Liver (tissue), 9 donors: ENCODE results near the gene PITHD1. TPM values are rescaled to one million over a fixed set of nuclear protein-coding genes. Genes with fewer than 3 reads are reported as not detected.

Source experiments
- DNase-seq: peaks from one replicate; pipeline ENCODE4 v3.0.0-alpha.2; 2017; ENCODE audit warnings: low spot score
- H3K27ac ChIP-seq, 2 donors: one replicate each; pipeline ENCODE4 v1.7.0; 2013; ENCODE audit warnings: inconsistent platforms in 2 of 2, low read length in 2 of 2, control low read depth in 1 of 2, low read depth in 1 of 2, mild to moderate bottlenecking in 1 of 2
- H3K27me3 ChIP-seq, 4 donors: one replicate each; pipeline versions ENCODE4 v1.6.1 to v1.7.0; 2013; ENCODE audit warnings: low read length in 3 of 4, inconsistent platforms in 1 of 4, mild to moderate bottlenecking in 1 of 4, moderate library complexity in 1 of 4; ENCODE audit not compliant: control insufficient read depth in 4 of 4, insufficient read depth in 4 of 4
- H3K36me3 ChIP-seq, 4 donors: one replicate each; pipeline versions ENCODE4 v1.6.1 to v1.7.0; 2013; ENCODE audit warnings: low read length in 3 of 4, mild to moderate bottlenecking in 3 of 4, low read depth in 1 of 4, moderate library complexity in 1 of 4; ENCODE audit not compliant: control insufficient read depth in 4 of 4, insufficient read depth in 3 of 4
- H3K4me1 ChIP-seq, 4 donors: one replicate each; pipeline versions ENCODE4 v1.6.1 to v1.7.0; 2013; ENCODE audit warnings: low read length in 3 of 4, mild to moderate bottlenecking in 3 of 4, moderate library complexity in 1 of 4; ENCODE audit not compliant: control insufficient read depth in 4 of 4, insufficient read depth in 4 of 4
- H3K4me3 ChIP-seq, 3 donors: one replicate each; pipeline versions ENCODE4 v1.6.1 to v1.7.0; 2013; ENCODE audit warnings: low read length in 3 of 3, control low read depth in 1 of 3, low read depth in 1 of 3, mild to moderate bottlenecking in 1 of 3
- H3K9ac ChIP-seq, 2 donors: one replicate each; pipeline ENCODE4 v1.7.0; 2013; ENCODE audit warnings: low read length in 2 of 2, mild to moderate bottlenecking in 2 of 2, moderate library complexity in 2 of 2, control low read depth in 1 of 2, low read depth in 1 of 2
- H3K9me3 ChIP-seq, 4 donors: one replicate each; pipeline versions ENCODE4 v1.6.1 to v1.7.0; 2013; ENCODE audit warnings: low read length in 3 of 4; ENCODE audit not compliant: control insufficient read depth in 4 of 4
- EGR1 ChIP-seq, 2 donors: IDR thresholded peaks; 2 replicates each; pipeline ENCODE4 v1.6.1; 2016 to 2018; ENCODE audit warnings: antibody characterized with exemption in 2 of 2, low read depth in 2 of 2
- FOXA1 ChIP-seq: IDR thresholded peaks from 2 replicates; pipeline ENCODE4 v1.6.1; 2016; ENCODE audit warnings: antibody characterized with exemption
- FOXA2 ChIP-seq: IDR thresholded peaks from 2 replicates; pipeline ENCODE4 v1.6.1; 2016; ENCODE audit warnings: antibody characterized with exemption
- GABPA ChIP-seq, 2 donors: IDR thresholded peaks in 1 of 2; conservative IDR thresholded peaks in 1 of 2; 2 replicates each; pipeline ENCODE4 v1.6.1; 2016; ENCODE audit warnings: antibody characterized with exemption in 2 of 2, mild to moderate bottlenecking in 1 of 2, moderate library complexity in 1 of 2
- HNF4A ChIP-seq, 2 donors: conservative IDR thresholded peaks; 2 replicates each; pipeline ENCODE4 v1.6.1; 2016; ENCODE audit warnings: antibody characterized with exemption in 2 of 2, mild to moderate bottlenecking in 2 of 2
- HNF4G ChIP-seq: IDR thresholded peaks from 2 replicates; pipeline ENCODE4 v1.6.1; 2016; ENCODE audit warnings: antibody characterized with exemption
- JUND ChIP-seq, 2 donors: IDR thresholded peaks; 2 replicates each; pipeline ENCODE4 v1.6.1; 2016; ENCODE audit warnings: antibody characterized with exemption in 2 of 2
- NR2F2 ChIP-seq: IDR thresholded peaks from 2 replicates; pipeline ENCODE4 v1.6.1; 2016; ENCODE audit warnings: antibody characterized with exemption
- RAD21 ChIP-seq, 2 donors: IDR thresholded peaks; 2 replicates each; pipeline ENCODE4 v1.6.1; 2016; ENCODE audit warnings: antibody characterized with exemption in 2 of 2, mild to moderate bottlenecking in 2 of 2
- RXRA ChIP-seq, 2 donors: IDR thresholded peaks; 2 replicates each; pipeline ENCODE4 v1.6.1; 2017 to 2018; ENCODE audit warnings: antibody characterized with exemption in 2 of 2, mild to moderate bottlenecking in 1 of 2
- SP1 ChIP-seq: IDR thresholded peaks from 2 replicates; pipeline ENCODE4 v1.6.1; 2018; ENCODE audit warnings: antibody characterized with exemption, mild to moderate bottlenecking
- YY1 ChIP-seq: IDR thresholded peaks from 2 replicates; pipeline ENCODE4 v1.6.1; 2016; ENCODE audit warnings: antibody characterized with exemption, mild to moderate bottlenecking
- WGBS: extraction: QIAGEN DNeasy Blood & Tissue Kit; methylation state at CpG from one replicate; pipeline ENCODE4 v1.1.7; 2013; 5-methylcytosine and 5-hydroxymethylcytosine counted together
- polyA plus RNA-seq, 2 donors: library from polyadenylated mRNA; stranded (reverse) in 1 of 2; unstranded in 1 of 2; fragments of 200-250 nt in 1 of 2; fragments of >200 nt in 1 of 2; fragmentation: Nextera tagmentation in 1 of 2; extraction: Ambion mirVana in 1 of 2; gene quantifications; one replicate each; pipeline versions ENCODE4 v1.2.1 to v1.2.3, GENCODE V29; 2013 to 2015
- total RNA-seq, 2 donors: library from RNA; depleted of rRNA; stranded (reverse); fragments of >200 nt; gene quantifications; one replicate each; pipeline ENCODE4 v1.2.3, GENCODE V29; 2014
- TF ChIP-seq, protein P1 (sequence below): IDR thresholded peaks from 2 replicates; pipeline ENCODE4 v1.6.1; 2016; ENCODE audit warnings: antibody characterized with exemption
- TF ChIP-seq, protein P2 (sequence below): IDR thresholded peaks from 2 replicates; pipeline ENCODE4 v1.6.1; 2016; ENCODE audit warnings: antibody characterized with exemption
- TF ChIP-seq, protein P3 (sequence below): IDR thresholded peaks from 2 replicates; pipeline ENCODE4 v1.6.1; 2016; ENCODE audit warnings: antibody characterized with exemption, mild to moderate bottlenecking
- TF ChIP-seq, protein P4 (sequence below): IDR thresholded peaks from 2 replicates; pipeline ENCODE4 v1.6.1; 2016; ENCODE audit warnings: antibody characterized with exemption
- TF ChIP-seq, protein P5 (sequence below): fragments of 150-350 bp; IDR thresholded peaks from 2 replicates; pipeline ENCODE4 v1.5.1; 2017; ENCODE audit warnings: improper control_type of control experiment, low read depth, low read length; ENCODE audit not compliant: missing input control
- donor health status: healthy.
- donor health status: healthy.
- donor health status: healthy.
- donor health status: healthy.
- donor health status: healthy.

Gene PITHD1
- total and polyA plus RNA-seq, 4 donors = 17.1 to 86.4 (median 24.8) TPM

DNA sequence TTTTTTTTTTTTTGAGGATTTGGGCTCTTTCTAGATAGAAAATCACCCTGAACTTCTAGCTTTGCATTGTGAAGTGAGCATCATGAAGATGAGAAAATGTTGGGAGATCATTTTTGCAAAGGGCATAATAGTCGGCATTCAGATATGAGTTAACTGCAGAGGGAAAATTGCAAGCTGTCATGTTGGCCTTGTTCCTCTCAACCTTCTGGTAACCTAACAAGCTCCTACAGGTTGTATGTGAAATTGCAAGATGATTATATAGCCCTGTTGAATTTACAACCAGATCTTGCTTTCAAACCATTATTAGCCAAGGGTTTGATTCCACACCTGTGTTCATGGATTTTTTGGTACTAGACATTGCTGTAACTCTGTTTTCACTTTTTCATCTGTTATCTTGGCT lies 32.7 kb upstream of the PITHD1 start:
- no peak overlapping the region for H3K4me3 ChIP-seq
- no peaks in the 10 kb centered on the region for H3K9me3 ChIP-seq
- H3K9ac ChIP-seq = no peak overlapping the region
- no peak for DNase-seq
- no peaks in the 10 kb centered on the region for H3K27me3 ChIP-seq
- peaks cover 3 to 62% (median 39%) of the 10 kb centered on the region in 4 donors for H3K4me1 ChIP-seq
- peaks cover 2 to 18% (median 4%) of the 10 kb centered on the region in 4 donors for H3K36me3 ChIP-seq
- no peak overlapping the region for H3K27ac ChIP-seq
- TF ChIP-seq NR2F2 (no peak), RAD21 (IDR thresholded peaks at IDR 0.05) (peak; percentile 34 to 70), HNF4A (conservative IDR thresholded peaks at IDR 0.05) (no peak), YY1 (no peak), SP1 (no peak), FOXA1 (no peak), GABPA (IDR thresholded peaks at IDR 0.05 in 1 of 2, conservative IDR thresholded peaks at IDR 0.05 in 1 of 2) (no peak), RXRA (IDR thresholded peaks at IDR 0.05) (no peak), JUND (IDR thresholded peaks at IDR 0.05) (no peak), FOXA2 (no peak)
- TF ChIP-seq, protein P1, sequence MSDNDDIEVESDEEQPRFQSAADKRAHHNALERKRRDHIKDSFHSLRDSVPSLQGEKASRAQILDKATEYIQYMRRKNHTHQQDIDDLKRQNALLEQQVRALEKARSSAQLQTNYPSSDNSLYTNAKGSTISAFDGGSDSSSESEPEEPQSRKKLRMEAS = no peak
- TF ChIP-seq, protein P2, sequence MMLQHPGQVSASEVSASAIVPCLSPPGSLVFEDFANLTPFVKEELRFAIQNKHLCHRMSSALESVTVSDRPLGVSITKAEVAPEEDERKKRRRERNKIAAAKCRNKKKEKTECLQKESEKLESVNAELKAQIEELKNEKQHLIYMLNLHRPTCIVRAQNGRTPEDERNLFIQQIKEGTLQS = no peak
- TF ChIP-seq, protein P3, sequence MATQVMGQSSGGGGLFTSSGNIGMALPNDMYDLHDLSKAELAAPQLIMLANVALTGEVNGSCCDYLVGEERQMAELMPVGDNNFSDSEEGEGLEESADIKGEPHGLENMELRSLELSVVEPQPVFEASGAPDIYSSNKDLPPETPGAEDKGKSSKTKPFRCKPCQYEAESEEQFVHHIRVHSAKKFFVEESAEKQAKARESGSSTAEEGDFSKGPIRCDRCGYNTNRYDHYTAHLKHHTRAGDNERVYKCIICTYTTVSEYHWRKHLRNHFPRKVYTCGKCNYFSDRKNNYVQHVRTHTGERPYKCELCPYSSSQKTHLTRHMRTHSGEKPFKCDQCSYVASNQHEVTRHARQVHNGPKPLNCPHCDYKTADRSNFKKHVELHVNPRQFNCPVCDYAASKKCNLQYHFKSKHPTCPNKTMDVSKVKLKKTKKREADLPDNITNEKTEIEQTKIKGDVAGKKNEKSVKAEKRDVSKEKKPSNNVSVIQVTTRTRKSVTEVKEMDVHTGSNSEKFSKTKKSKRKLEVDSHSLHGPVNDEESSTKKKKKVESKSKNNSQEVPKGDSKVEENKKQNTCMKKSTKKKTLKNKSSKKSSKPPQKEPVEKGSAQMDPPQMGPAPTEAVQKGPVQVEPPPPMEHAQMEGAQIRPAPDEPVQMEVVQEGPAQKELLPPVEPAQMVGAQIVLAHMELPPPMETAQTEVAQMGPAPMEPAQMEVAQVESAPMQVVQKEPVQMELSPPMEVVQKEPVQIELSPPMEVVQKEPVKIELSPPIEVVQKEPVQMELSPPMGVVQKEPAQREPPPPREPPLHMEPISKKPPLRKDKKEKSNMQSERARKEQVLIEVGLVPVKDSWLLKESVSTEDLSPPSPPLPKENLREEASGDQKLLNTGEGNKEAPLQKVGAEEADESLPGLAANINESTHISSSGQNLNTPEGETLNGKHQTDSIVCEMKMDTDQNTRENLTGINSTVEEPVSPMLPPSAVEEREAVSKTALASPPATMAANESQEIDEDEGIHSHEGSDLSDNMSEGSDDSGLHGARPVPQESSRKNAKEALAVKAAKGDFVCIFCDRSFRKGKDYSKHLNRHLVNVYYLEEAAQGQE = no peak
- TF ChIP-seq, protein P4, sequence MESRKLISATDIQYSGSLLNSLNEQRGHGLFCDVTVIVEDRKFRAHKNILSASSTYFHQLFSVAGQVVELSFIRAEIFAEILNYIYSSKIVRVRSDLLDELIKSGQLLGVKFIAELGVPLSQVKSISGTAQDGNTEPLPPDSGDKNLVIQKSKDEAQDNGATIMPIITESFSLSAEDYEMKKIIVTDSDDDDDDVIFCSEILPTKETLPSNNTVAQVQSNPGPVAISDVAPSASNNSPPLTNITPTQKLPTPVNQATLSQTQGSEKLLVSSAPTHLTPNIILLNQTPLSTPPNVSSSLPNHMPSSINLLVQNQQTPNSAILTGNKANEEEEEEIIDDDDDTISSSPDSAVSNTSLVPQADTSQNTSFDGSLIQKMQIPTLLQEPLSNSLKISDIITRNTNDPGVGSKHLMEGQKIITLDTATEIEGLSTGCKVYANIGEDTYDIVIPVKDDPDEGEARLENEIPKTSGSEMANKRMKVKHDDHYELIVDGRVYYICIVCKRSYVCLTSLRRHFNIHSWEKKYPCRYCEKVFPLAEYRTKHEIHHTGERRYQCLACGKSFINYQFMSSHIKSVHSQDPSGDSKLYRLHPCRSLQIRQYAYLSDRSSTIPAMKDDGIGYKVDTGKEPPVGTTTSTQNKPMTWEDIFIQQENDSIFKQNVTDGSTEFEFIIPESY = no peak
- TF ChIP-seq, protein P5, sequence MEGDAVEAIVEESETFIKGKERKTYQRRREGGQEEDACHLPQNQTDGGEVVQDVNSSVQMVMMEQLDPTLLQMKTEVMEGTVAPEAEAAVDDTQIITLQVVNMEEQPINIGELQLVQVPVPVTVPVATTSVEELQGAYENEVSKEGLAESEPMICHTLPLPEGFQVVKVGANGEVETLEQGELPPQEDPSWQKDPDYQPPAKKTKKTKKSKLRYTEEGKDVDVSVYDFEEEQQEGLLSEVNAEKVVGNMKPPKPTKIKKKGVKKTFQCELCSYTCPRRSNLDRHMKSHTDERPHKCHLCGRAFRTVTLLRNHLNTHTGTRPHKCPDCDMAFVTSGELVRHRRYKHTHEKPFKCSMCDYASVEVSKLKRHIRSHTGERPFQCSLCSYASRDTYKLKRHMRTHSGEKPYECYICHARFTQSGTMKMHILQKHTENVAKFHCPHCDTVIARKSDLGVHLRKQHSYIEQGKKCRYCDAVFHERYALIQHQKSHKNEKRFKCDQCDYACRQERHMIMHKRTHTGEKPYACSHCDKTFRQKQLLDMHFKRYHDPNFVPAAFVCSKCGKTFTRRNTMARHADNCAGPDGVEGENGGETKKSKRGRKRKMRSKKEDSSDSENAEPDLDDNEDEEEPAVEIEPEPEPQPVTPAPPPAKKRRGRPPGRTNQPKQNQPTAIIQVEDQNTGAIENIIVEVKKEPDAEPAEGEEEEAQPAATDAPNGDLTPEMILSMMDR = peak; percentile 43
- 15% methylated on average over 1 of the region's 1 CpG for WGBS

DNA sequence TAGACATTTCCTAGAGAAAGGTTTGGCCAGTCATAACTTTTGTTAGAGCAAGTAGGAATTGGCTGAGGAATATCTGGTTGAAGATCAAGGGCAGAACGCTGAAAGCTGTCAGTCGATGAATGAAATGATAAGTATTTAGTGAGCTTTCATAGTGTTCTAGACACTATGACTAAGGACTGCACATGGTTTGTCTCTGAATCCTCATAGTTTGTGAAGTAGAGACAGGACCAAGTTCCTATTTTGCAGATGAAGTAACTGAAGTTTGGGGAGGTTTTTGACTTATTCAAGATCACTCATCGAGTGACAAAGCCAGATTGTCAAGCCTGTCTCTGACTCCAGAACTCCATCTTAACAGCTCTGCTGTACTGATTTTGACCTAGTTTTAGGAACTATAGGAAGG lies 30.2 kb upstream of the PITHD1 start:
- no peak for DNase-seq
- Histone ChIP-seq H3K9ac (no peak overlapping the region), H3K4me1 (peaks cover 0 to 56% (median 37%) of the 10 kb centered on the region in 4 donors), H3K27ac (no peak overlapping the region), H3K9me3 (no peaks in the 10 kb centered on the region), H3K27me3 (no peaks in the 10 kb centered on the region), H3K36me3 (peaks cover 18 to 42% (median 24%) of the 10 kb centered on the region in 4 donors), H3K4me3 (no peak overlapping the region)
- 70% methylated on average over 3 of the region's 3 CpGs for WGBS
- TF ChIP-seq, protein P1 = no peak
- TF ChIP-seq, protein P3 = no peak
- TF ChIP-seq RXRA (IDR thresholded peaks at IDR 0.05) (no peak), EGR1 (IDR thresholded peaks at IDR 0.05; ENCODE audit: low read depth in 2 of 2) (no peak), SP1 (no peak), HNF4G (no peak), HNF4A (conservative IDR thresholded peaks at IDR 0.05) (no peak), YY1 (no peak), GABPA (IDR thresholded peaks at IDR 0.05 in 1 of 2, conservative IDR thresholded peaks at IDR 0.05 in 1 of 2) (no peak), FOXA1 (no peak), FOXA2 (no peak)
- TF ChIP-seq, protein P4 = no peak
- TF ChIP-seq, protein P2 = no peak
